SU-DHL-6 (cell line): Measurements from ENCODE around the gene BANP.

Experiments
- H2AFZ ChIP-seq: fragments of 200-600 bp; sonication (generic); 2 replicates; pipeline ENCODE4 v1.6.1; 2014; ENCODE audit warnings: low read depth, mild to moderate bottlenecking, moderate library complexity, mixed read lengths, antibody characterized with exemption, low read length; ENCODE audit not compliant: severe bottlenecking
- H3F3A ChIP-seq: fragments of 200-600 bp; shearing (Covaris generic); 2 replicates; pipeline ENCODE4 v1.6.0; 2016; ENCODE audit warnings: antibody characterized with exemption, mild to moderate bottlenecking; ENCODE audit not compliant: insufficient read depth
- H3K27ac ChIP-seq: fragments of 200-600 bp; sonication (generic); 2 replicates; pipeline ENCODE4 v1.5.1; 2016; ENCODE audit warnings: low read depth, mild to moderate bottlenecking, low read length, moderate library complexity, mixed read lengths
- H3K27me3 ChIP-seq: fragments of 200-600 bp; sonication (generic), shearing (Covaris generic); 2 replicates; pipeline ENCODE4 v1.6.0; 2014; ENCODE audit warnings: mild to moderate bottlenecking, low read length
- H3K36me3 ChIP-seq: fragments of 200-600 bp; sonication (generic); 2 replicates; pipeline ENCODE4 v1.6.1; 2014; ENCODE audit warnings: mild to moderate bottlenecking, low read length, mixed read lengths
- H3K4me2 ChIP-seq: fragments of 300-600, 200-600 bp; shearing (Covaris generic), sonication (generic); 2 replicates; pipeline ENCODE4 v1.6.0; 2014; ENCODE audit warnings: low read length, low read depth, mild to moderate bottlenecking; ENCODE audit not compliant: poor library complexity, severe bottlenecking
- H3K4me3 ChIP-seq: fragments of 200-600 bp; sonication (generic); 2 replicates; pipeline ENCODE4 v1.5.1; 2014; ENCODE audit warnings: antibody characterized with exemption, low read length, mild to moderate bottlenecking, mixed read lengths; ENCODE audit not compliant: insufficient read depth, poor library complexity, severe bottlenecking
- H3K79me2 ChIP-seq: fragments of 200-600 bp; sonication (generic); 2 replicates; pipeline ENCODE4 v1.6.1; 2014; ENCODE audit warnings: mild to moderate bottlenecking, low read length, moderate library complexity; ENCODE audit not compliant: insufficient read depth
- H3K9ac ChIP-seq: fragments of 200-600 bp; sonication (generic); 2 replicates; pipeline ENCODE4 v1.7.0; 2014; ENCODE audit warnings: mild to moderate bottlenecking, low read length
- H3K9me2 ChIP-seq: fragments of 200-600 bp; sonication (generic); replicated peaks from 2 replicates; pipeline ENCODE4 v1.6.1; 2014; ENCODE audit warnings: low read length; ENCODE audit not compliant: insufficient read depth
- H3K9me3 ChIP-seq: fragments of 200-600 bp; sonication (generic); 2 replicates; pipeline ENCODE4 v1.6.1; 2014; ENCODE audit warnings: low read length, mixed read lengths; ENCODE audit not compliant: insufficient read depth
- H4K20me1 ChIP-seq: fragments of 200-600 bp; sonication (generic); 2 replicates; pipeline ENCODE4 v1.6.1; 2014; ENCODE audit warnings: low read depth, mild to moderate bottlenecking, antibody characterized with exemption, low read length, moderate library complexity, mixed read lengths
- EZH2phosphoT487 ChIP-seq: fragments of 200-600 bp; sonication (generic), shearing (Covaris generic); conservative IDR thresholded peaks from 2 replicates; pipeline ENCODE4 v1.6.1; 2018; ENCODE audit warnings: mild to moderate bottlenecking, antibody characterized with exemption, low read length, moderate library complexity, mixed read lengths
- TF ChIP-seq, protein P1 (sequence below): fragments of 200-600 bp; sonication (generic); IDR thresholded peaks from one replicate; pipeline ENCODE4 v1.5.1; 2017; ENCODE audit warnings: antibody characterized with exemption, mild to moderate bottlenecking, low read length, moderate library complexity; ENCODE audit not compliant: insufficient read depth, poor library complexity, severe bottlenecking

BANP gene

DNA sequence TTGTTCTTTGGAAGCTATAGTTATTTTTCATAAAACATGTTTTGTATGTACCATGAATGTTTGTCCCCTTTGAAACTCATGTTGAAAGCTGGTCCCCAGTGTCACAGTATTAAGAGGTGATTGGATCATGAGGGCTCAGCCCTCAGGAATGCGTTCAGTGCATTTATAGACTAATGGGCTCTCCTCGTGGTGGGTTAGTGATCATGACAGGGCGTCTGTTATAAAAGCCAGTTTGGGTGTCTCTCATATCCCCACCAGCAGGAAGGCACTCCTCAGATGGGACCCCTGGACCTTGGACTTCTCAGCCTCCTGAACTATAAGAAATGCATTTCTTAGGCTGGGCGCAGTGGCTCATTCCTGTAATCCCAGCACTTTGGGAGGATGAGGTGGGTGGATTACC is 10.4 kb downstream of the BANP start:
- H3K4me3 ChIP-seq: no peak overlapping the region

DNA sequence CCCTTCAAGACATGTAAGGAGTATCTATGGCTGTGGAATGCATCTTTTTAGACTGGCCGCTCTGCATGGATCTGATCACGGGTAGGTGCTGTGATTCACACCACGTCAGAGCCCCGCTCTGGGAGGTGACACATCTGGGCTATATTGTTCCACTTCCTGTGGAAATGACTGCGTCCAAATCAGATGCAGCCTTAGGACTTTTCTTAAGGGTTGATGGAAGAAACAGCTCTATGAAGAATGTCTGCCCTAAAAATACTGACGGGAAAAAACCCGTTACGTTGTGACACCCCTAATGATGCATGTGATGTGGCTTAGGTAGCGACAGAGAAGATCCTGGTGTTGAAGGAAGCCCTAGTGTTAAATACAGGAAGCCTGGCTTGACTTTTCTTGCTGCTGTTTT is 12.2 kb downstream of the BANP start:
- Histone ChIP-seq H3K36me3 (no peaks in the 10 kb centered on the region), H3K4me3 (no peak overlapping the region), H3K4me2 (no peak overlapping the region), H4K20me1 (no peaks in the 10 kb centered on the region; the same call in 1 of the 2 replicates), H3K79me2 (peaks cover 80% of the 10 kb centered on the region), H3K9me2 (no peaks in the 10 kb centered on the region), H3K27me3 (no peaks in the 10 kb centered on the region), H3K9ac (no peak overlapping the region), H3K27ac (no peak overlapping the region), H3K9me3 (no peaks in the 10 kb centered on the region), H3F3A (no peaks in the 10 kb centered on the region), H2AFZ (no peak overlapping the region)
- TF ChIP-seq EZH2phosphoT487: no peak
- TF ChIP-seq, protein P1, sequence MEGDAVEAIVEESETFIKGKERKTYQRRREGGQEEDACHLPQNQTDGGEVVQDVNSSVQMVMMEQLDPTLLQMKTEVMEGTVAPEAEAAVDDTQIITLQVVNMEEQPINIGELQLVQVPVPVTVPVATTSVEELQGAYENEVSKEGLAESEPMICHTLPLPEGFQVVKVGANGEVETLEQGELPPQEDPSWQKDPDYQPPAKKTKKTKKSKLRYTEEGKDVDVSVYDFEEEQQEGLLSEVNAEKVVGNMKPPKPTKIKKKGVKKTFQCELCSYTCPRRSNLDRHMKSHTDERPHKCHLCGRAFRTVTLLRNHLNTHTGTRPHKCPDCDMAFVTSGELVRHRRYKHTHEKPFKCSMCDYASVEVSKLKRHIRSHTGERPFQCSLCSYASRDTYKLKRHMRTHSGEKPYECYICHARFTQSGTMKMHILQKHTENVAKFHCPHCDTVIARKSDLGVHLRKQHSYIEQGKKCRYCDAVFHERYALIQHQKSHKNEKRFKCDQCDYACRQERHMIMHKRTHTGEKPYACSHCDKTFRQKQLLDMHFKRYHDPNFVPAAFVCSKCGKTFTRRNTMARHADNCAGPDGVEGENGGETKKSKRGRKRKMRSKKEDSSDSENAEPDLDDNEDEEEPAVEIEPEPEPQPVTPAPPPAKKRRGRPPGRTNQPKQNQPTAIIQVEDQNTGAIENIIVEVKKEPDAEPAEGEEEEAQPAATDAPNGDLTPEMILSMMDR: no peak

More for the DNA sequence above, 10.4 kb downstream of the BANP start:
- no peak overlapping the region for H3K4me2 ChIP-seq
- H3K79me2 ChIP-seq: peaks cover 90% of the 10 kb centered on the region
- no peak overlapping the region for H3K27ac ChIP-seq
- no peaks in the 10 kb centered on the region for H3K9me3 ChIP-seq
- H3K27me3 ChIP-seq: no peaks in the 10 kb centered on the region
- no peak overlapping the region for H2AFZ ChIP-seq
- H3K9me2 ChIP-seq: no peaks in the 10 kb centered on the region
- TF ChIP-seq, protein P1: no peak
- TF ChIP-seq EZH2phosphoT487: no peak
- no peaks in the 10 kb centered on the region for H3K36me3 ChIP-seq
- H3F3A ChIP-seq: no peaks in the 10 kb centered on the region
- no peak overlapping the region for H3K9ac ChIP-seq
- H4K20me1 ChIP-seq: no peaks in the 10 kb centered on the region; the same call in 1 of the 2 replicates

GRCh38 chr16:87964049-87964659 is 12.9 kb downstream of the BANP start:
- TF ChIP-seq, protein P1: no peak
- TF ChIP-seq EZH2phosphoT487: no peak
- Histone ChIP-seq H3K9ac (no peak overlapping the region), H4K20me1 (no peaks in the 10 kb centered on the region; the same call in 1 of the 2 replicates), H3K4me2 (no peak overlapping the region), H3K9me3 (no peaks in the 10 kb centered on the region), H3K4me3 (no peak overlapping the region), H3F3A (no peaks in the 10 kb centered on the region), H3K79me2 (peaks cover 83% of the 10 kb centered on the region), H3K27me3 (no peaks in the 10 kb centered on the region), H3K9me2 (no peaks in the 10 kb centered on the region), H2AFZ (no peak overlapping the region), H3K36me3 (no peaks in the 10 kb centered on the region), H3K27ac (no peak overlapping the region)
